Activated CD4-positive, CD25-positive, alpha-beta regulatory T cell (primary cell): ENCODE results near the gene INO80E.

Experiments used
- DNase-seq, 4 experiments: peaks; one replicate each; lab custom pipeline; 2025; lab: John Stamatoyannopoulos, UW

INO80E gene

GRCh38 chr16:29992344-29992967 lies 3.6 kb upstream of the INO80E start:
- DNase-seq = no peak

DNA sequence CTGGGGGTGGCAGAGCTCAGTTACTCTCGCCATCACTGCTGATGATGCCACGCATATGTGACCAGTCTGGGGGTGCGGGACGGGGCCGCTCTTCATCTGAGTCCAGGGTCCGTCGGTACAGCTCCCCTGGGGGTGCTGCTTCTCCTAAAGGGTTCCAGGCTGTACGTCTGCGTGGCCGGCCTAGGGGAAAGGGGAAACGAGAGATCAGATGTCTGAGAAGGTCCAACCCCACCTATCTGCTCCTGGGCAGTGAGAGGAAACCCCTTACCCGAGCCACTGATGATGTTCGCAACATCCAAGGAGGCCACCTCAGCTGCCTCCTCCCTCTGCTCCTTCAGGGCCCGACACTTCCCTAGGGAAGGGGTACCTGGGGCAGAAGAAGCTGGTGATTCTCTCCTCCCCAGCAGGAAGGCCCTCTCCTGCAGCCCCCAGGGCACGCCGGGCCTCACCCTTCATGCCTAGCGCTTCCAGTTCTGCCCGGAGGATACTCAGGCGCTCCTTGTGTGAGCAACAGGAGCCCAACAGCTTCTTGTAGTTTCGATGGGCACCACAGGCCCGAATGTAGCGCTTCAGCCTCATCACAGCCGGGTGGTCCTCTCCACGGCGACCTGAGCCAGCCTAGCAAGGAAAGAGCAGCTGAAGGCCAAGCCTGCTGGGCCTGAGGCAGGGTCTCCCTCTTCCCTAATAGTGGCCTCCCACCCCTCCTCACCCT lies 2.7 kb upstream of the INO80E start:
- DNase-seq = no peak

GRCh38 chr16:29993903-29994599 lies 2.0 kb upstream of the INO80E start:
- no peak for DNase-seq

DNA sequence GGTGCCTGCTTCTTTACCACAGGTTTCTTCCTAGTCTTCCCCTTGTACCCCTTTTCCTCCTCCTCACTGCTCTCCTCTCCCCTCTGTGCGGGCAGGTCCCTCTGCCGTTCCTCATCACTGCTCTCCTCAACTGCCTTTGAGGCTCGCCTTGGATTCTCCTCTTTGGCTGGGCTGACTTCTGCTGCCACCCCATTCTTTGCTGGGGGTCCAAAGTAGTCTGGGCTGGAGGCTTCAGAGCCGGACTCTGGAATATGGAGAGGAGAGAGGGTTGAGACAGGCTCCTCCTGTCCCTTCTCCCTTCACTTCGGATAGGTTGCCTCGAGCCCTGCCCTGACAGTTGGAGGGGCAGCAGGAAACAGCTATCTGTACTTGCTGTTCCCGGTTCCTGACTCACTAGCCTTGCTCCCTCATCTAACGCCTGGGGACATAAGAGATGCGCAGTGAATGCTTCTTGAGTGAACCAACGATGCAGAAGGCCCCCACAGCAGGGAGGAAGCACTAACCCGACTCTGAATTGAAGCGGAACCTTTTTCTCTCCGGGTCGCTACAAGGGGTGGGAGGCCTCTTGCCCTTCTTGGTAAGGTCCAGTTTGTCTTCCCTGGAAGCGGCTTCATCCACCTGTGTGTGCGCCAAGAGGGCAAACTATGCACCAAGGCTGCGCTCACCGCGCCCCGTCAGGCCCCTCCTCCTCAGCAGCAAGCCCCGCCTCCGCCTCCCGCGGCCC lies 1.3 kb upstream of the INO80E start:
- no peak for DNase-seq

- DNase-seq = peak; percentile 66 to 74 (median 73)
Observed at GRCh38 chr16:29995324-29995910, 624 bp upstream of the INO80E start, which contains the start of gene HIRIP3. Gene HIRIP3, minus strand, starts transcription at chr16:29995617. Its CDS starts 12 bp downstream, at chr16:29995605.

DNA sequence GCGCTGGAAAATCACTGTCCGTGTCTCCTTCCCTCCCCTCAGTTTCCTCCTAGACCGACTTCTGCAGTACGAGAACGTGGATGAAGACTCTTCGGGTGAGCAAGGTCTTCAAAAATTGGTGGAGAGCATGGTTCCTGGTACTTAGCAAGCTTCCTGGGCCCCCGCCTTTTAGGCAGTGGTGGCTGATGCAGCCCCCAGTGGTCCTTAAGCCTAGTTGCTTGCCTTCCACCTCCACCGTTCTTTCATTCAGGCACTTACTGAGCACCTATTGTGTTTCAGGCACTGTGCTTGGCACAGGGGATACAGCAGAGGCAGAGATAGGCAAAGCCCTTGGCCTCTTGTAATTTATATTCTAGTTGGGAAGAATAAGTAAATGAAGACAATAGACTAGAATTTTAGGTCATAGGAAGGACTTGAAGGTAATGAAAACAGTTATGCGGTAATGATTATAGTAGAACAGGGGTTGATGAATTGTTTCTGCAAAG lies 767 bp downstream of the INO80E start:
- DNase-seq = no peak

GRCh38 chr16:29999605-30000004 lies 3.6 kb downstream of the INO80E start:
- no peak for DNase-seq

DNA sequence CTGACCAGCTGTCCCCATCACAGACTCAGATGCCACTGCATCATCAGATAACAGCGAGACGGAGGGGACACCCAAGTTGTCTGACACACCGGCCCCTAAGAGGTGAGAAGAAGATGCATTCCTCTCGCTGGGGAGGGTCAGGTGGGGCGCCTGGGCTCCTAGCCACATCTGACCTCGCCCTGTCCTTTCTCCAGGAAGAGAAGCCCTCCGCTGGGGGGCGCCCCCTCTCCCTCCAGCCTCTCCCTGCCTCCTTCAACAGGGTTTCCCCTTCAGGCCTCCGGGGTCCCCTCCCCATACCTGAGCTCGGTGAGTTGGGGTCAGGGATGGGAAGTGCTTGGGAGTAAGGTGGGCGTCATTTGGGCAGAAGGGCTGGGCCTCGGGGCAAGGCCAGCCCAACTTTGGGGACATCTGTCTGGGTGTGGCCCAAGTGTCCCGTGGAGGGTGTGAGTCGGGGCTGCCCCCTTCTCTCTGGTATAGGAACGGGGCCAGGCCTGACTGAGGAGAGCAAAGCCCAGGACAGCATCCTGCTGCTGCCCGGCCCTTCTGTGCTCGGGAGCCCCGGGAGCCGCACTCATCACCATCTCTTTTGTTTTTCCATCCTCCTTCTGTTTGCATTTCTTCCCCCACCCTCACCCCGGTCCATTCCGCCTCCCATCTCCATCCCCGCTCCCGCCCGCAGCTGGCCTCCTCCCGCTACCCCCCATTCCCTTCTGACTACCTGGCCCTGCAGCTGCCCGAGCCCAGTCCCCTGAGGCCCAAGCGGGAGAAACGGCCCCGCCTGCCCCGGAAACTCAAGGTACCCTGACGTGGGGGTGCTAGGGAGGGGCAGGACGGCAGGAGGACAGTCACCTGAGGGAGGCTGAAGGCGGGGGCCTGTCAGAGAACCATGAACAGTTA lies 4.9 kb downstream of the INO80E start:
- no peak for DNase-seq

GRCh38 chr16:30002614-30003346 lies 6.7 kb downstream of the INO80E start:
- DNase-seq = no peak

DNA sequence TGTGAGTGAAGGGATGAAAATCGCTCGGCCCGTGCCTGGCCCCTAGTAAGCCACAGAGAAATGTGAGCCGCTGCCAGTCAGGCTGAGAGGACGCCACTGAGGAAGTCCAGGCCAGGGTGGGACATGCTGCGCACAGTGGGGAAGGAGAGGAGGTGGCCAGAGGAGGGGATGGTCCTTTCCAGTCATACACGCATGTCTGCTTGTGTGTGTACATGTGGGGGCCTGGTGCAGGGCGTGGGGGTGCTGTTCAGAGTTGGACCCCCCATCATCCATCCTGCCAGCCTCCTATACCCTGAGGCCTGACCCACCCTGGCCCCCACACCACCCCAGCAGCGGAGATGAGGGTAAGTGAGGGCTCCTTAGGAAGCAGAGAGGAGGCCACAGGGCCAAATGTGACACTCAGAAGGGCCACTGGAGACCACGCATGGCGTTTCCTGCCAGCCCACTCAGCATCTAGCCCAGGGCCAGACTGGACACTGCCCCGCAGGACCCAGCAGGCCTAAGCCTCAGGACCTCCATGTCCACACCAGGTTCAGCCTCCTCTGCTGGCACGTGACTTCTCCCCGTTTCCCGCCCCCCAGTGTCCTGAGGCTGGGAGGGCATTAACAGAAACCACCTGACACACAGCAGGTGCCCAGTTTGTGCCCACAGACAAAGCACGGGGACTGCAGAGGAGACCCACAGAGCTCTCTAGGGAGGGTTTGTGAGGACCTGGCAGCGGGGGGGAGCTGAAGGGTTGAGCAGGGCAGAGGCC lies 7.8 kb downstream of the INO80E start:
- DNase-seq = no peak

- no peak for DNase-seq
Observed at GRCh38 chr16:30004424-30004776, 8.4 kb downstream of the INO80E start.

GRCh38 chr16:30004811-30005242 lies 8.8 kb downstream of the INO80E start:
- DNase-seq = no peak

DNA sequence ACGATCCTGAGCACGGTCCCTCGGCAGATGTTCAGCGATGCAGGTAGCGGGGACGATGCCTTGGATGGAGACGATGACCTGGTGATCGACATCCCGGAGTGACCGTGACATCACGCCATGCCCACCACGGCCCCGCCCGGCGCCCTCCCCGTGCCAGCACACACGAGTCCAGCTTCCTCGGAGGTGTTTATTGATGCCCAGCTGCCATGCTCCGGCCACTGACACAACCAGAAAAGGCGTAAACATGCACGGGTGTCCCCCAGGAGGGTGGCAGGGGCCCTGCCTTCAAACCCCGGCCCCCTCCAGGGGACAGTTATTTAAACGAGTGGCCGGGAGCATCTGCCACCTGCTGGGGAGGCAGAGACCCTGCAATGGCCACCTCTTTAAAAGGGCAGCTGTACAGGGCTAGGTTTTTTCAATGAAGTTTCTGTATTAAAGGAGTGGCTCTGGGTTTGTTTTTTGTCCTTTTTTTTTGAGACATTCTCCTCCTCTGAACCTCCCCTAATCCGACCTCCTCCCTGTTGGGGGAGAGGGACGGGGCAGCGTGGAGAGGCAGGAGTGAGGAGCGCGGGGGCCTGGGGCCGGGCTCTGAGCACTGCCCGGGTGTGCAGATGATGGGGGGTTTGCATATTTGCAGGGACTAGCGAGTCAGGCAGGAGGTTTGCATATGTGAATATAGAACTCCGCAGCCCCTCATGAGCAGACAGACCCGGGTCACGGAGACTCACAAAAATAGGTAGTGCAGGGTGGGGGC lies 9.5 kb downstream of the INO80E start:
- no peak for DNase-seq

GRCh38 chr16:30006095-30006473 lies 10.0 kb downstream of the INO80E start:
- no peak for DNase-seq

DNA sequence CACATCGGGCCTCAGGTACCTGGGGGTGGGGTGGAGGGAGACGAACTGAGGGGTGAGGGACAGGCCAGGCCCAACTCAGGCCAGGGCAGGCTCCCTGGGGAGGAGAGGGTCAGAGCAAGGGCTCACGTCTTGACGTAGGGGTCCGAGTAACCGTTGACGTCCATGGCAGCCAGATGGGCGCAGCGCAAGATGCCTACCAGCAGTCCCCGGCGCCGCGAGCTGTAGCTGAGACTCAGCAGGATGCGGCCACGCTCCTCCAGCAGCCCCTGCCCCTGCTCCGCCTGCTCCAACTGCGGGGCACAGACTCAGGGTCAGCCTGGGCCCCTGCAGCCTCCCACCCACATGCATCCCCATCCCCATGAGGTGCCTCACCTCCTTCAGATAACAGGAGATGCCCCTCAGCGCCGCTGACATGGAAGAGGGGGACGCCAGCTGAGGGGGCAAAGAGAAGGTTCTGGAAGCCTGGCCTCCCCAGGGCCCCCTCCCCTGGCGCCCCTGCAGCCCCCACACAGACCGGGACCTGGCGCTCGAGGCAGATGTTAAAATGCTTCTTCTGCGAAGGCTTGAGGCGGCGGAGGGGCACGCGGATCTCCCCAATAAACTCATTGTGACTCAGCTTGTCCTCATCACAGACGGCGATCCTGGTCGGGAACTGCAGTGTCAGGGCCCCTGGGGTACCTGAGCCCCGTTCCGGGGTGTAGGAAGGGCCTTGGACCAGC lies 10.8 kb downstream of the INO80E start:
- no peak for DNase-seq

GRCh38 chr16:30007378-30007895 lies 11.4 kb downstream of the INO80E start:
- DNase-seq = no peak

GRCh38 chr16:30009085-30009862 lies 13.2 kb downstream of the INO80E start:
- no peak for DNase-seq
